GM12873 (cell line): Measurements from ENCODE around the gene ALDH1A1.

Experiments used
- TF ChIP-seq, protein P1 (sequence below): IDR thresholded peaks from 2 replicates; pipeline ENCODE4 v1.5.1; 2012; ENCODE audit warnings: low read depth, mild to moderate bottlenecking, moderate library complexity, low read length, control low read depth; ENCODE audit not compliant: insufficient read depth; ENCODE audit errors: missing control alignments

The ALDH1A1 gene

DNA sequence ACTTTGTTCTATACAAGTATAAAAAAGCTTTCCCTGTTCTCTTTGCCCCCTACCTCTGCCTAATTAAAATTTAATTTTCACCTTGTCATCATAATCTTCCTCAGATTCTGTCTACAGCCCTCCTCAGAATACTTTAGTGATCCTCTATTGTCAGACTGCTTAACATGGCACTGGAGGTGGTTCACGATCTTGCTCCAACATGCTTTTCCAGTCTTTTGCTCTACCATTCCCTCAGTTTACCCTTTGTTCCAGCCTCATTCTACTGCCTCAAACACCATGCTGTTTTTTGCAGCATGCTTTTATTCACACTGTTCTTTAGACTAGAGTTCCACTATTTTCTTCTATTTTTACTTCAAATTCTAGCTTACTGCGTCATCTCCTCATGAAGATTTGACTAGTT is 10.4 kb downstream of the ALDH1A1 start:
- TF ChIP-seq, protein P1, sequence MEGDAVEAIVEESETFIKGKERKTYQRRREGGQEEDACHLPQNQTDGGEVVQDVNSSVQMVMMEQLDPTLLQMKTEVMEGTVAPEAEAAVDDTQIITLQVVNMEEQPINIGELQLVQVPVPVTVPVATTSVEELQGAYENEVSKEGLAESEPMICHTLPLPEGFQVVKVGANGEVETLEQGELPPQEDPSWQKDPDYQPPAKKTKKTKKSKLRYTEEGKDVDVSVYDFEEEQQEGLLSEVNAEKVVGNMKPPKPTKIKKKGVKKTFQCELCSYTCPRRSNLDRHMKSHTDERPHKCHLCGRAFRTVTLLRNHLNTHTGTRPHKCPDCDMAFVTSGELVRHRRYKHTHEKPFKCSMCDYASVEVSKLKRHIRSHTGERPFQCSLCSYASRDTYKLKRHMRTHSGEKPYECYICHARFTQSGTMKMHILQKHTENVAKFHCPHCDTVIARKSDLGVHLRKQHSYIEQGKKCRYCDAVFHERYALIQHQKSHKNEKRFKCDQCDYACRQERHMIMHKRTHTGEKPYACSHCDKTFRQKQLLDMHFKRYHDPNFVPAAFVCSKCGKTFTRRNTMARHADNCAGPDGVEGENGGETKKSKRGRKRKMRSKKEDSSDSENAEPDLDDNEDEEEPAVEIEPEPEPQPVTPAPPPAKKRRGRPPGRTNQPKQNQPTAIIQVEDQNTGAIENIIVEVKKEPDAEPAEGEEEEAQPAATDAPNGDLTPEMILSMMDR, result no peak

DNA sequence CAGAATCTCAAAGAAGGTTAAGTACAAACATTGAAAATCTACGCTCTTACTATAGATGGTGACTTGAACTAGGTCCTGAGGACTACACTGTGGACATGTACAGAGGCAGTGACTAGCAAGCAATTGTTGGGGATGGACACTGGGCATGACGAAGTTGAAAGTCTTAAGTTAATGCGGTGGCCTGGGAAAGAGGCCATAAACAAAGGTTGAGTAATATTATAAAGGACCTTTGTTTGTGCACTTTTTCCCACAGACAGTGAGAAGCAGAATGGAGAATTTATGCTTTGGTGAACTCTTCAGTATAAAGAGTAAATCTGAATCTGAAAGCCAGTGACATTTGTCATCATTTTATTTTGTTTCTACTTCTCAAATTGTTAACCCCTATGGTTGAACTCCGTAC is 15.3 kb downstream of the ALDH1A1 start:
- TF ChIP-seq, protein P1, result no peak

DNA sequence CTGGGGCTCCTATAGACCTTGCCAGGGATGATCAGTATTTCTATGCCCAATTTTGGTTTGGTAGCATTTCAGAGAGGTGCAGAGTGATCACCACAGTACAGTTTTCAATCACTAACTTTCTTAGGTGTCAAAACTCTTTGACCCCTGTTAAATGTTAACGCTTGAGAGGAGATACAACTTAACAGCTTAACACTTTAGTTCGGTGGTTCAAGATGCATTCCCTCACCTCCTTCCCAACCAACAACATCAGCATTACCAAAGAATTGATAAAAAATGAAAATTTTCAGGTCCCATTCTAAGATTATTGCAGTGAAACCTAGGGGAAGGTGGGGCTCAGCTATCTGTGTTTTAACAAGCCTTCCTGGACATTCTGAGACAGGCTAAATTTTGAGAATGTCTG is 16.2 kb downstream of the ALDH1A1 start:
- TF ChIP-seq, protein P1, result no peak

DNA sequence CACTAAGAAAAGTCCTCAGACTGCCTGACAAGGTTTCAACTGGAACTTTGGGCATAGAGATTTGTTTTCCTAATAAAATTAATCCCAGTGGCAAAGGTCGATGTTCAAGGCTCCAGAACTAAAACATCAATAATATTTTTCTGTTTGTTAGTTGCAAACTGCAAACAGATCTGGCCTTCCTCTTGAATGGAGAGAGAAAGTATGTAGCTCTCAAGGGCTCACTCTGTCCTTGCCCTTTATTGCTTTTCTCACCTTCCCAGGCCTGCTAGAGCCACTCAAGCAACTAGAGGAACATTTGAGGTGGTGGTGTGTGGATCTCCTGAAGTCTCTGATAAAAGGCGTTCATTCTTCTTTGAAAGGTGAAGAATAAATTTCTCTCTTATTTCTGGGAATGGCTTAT is 16.6 kb downstream of the ALDH1A1 start:
- TF ChIP-seq, protein P1, result no peak

DNA sequence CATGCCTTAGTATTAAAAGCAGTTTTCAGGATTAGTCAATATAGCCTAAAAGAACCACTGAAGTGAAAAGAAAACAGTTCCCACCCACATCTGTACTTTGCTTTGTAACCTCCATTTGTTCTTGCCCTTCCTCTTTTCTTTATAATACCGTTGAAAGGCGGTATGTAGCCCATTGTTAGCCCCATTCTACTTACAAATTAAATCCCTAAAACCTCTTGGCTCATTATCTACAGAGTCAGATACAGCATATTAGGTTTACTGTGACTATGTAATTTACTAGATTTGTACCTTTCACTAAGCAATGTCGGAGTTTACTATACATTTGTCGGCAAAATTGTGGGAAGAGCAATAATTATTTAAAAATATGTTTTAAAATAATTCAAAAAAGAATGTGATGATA is 17.3 kb downstream of the ALDH1A1 start:
- TF ChIP-seq, protein P1, result no peak

DNA sequence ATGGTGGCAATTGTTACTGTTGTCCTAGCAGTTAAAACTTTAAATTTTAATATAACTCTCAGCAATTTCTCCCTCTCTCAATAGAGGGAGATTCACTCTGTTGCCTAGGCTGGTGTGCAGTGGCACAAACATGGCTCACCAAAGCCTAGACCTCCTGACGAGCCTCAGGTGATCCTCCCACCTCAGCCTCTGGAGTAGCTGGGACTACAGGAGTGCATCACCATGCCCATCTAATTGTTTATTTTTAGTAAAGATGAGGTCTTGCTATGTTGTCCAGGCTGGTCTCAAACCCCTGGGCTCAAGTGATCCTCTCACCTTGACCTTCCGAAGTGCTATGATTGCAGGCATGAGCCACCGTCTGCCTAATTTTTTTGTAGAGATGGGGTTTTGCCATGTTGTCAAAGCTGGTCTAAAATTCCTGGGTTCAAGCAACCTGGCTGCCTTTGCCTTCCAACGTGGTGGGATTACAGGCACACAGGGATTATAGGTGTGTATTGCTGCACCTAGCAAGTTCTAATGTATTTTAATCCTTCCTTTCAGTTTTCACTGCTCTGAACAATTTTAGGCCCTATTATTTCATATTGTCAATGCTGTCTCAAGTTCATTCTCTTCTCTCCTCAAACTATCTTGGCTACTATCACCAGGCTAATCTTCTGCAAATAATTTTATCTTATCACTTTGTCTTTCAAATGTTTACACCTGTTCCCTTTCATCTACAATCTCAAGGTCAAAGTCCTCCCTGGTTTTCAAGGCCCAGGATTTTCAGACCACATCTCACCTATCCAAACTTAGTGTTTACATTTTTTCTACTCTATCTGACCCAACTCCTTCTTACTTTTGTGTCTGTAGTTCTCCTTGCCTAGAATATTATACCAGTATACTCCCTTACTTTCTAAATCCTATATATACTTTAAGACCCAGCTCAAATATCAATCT is 18.9 kb downstream of the ALDH1A1 start:
- TF ChIP-seq, protein P1, result no peak

DNA sequence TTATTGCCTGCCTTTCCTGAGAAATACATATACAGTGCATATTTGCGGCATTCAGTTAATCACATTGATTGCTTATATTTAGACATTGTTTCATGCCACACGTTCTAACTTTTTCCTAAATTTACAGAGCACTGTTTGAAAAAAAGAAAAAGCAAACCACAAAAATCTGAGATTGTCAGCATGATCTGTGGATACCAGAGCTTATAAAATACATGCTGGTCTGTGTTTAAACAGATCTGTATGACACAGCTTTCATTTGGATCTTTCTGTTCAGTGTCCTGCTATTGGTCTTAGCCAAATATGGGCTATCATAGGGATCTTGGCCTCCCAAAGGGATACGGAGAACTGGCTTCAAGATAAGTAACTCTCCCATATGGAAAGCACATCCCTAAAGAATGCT is 20.2 kb downstream of the ALDH1A1 start:
- TF ChIP-seq, protein P1, result no peak
